OCI-LY7 (cell line): ENCODE results near the gene SERINC1. TPM values are rescaled to one million over a fixed set of nuclear protein-coding genes. Genes with fewer than 3 reads are reported as not detected.

Experiments
- BruUV-seq: library from RNA; stranded (reverse); fragments of 400-500 nt; replicated peaks from 2 replicates; lab custom pipeline; 2021; lab: Mats Ljungman, UMichigan
- CTCF ChIA-PET: fragments of 300-600 bp; sonication (Branson Sonifier 250); formaldehyde crosslinking; loops from one replicate; lab custom pipeline; 2022; ENCODE audit warnings: antibody characterized with exemption; ENCODE audit not compliant: unreplicated experiment; lab: Charles Lee
- POLR2A ChIA-PET: fragments of 300-600 bp; sonication (Branson Sonifier 250); formaldehyde crosslinking; loops from one replicate; lab custom pipeline; 2022; ENCODE audit warnings: antibody characterized with exemption; lab: Charles Lee
- DNase-seq: peaks from one replicate; pipeline ENCODE4 v3.0.0-alpha.2; 2015; ENCODE audit warnings: low spot score
- H2AFZ ChIP-seq: fragments of 200-600 bp; sonication (generic), shearing (Covaris generic); 2 replicates; pipeline ENCODE4 v1.6.1; 2014; ENCODE audit warnings: mild to moderate bottlenecking, antibody characterized with exemption, low read length, moderate library complexity
- H3K27ac ChIP-seq: fragments of 200-600 bp; sonication (generic); 2 replicates; pipeline ENCODE4 v1.5.1; 2014; ENCODE audit warnings: mixed run types, low read depth, mild to moderate bottlenecking, moderate library complexity, low read length, inconsistent platforms; ENCODE audit not compliant: poor library complexity, severe bottlenecking
- H3K36me3 ChIP-seq: fragments of 200-600 bp; sonication (generic); 2 replicates; pipeline ENCODE4 v1.6.1; 2014; ENCODE audit warnings: mild to moderate bottlenecking, antibody characterized with exemption, low read length, moderate library complexity, mixed read lengths; ENCODE audit not compliant: insufficient read depth
- H3K4me1 ChIP-seq: fragments of 200-600 bp; sonication (generic); 2 replicates; pipeline ENCODE4 v1.5.1; 2014; ENCODE audit warnings: mild to moderate bottlenecking, low read length; ENCODE audit not compliant: insufficient read depth, poor library complexity, severe bottlenecking
- H3K4me2 ChIP-seq: fragments of 200-600 bp; sonication (generic); 2 replicates; pipeline ENCODE4 v1.6.1; 2014; ENCODE audit warnings: mild to moderate bottlenecking, low read length
- H3K4me3 ChIP-seq: fragments of 200-600 bp; sonication (generic); 2 replicates; pipeline ENCODE4 v1.5.1; 2014; ENCODE audit warnings: mild to moderate bottlenecking, low read depth, low read length; ENCODE audit not compliant: poor library complexity, severe bottlenecking
- H3K79me2 ChIP-seq: fragments of 200-600 bp; sonication (generic); 2 replicates; pipeline ENCODE4 v1.6.1; 2016; ENCODE audit warnings: low read depth, mild to moderate bottlenecking, low read length, moderate library complexity, mixed read lengths; ENCODE audit not compliant: insufficient read depth
- H3K9me2 ChIP-seq: fragments of 200-600 bp; sonication (generic); 2 replicates; pipeline ENCODE4 v1.6.1; 2016; ENCODE audit warnings: mild to moderate bottlenecking, low read length, mixed read lengths; ENCODE audit not compliant: insufficient read depth
- H3K9me3 ChIP-seq: fragments of 200-600 bp; sonication (generic); 2 replicates; pipeline ENCODE4 v1.6.1; 2014; ENCODE audit warnings: mild to moderate bottlenecking, mixed run types, low read length, mixed read lengths
- H4K20me1 ChIP-seq: fragments of 200-600 bp; sonication (generic); 2 replicates; pipeline ENCODE4 v1.6.1; 2014; ENCODE audit warnings: mild to moderate bottlenecking, antibody characterized with exemption, low read length, moderate library complexity, mixed read lengths; ENCODE audit not compliant: insufficient read depth
- EZH2phosphoT487 ChIP-seq: fragments of 200-600 bp; sonication (generic); IDR thresholded peaks from 2 replicates; pipeline ENCODE4 v1.6.1; 2018; ENCODE audit warnings: low read depth, borderline replicate concordance, mild to moderate bottlenecking, mixed run types, antibody characterized with exemption, low read length, moderate library complexity, mixed read lengths
- intact Hi-C: fragments of 100-400 bp; cut with micrococcal nuclease; formaldehyde crosslinking; loops from one replicate; pipeline ENCODE4 v1.10.0; 2022; ENCODE audit not compliant: unreplicated experiment
- total RNA-seq, 2 experiments: library from RNA; depleted of rRNA in 1 of 2; stranded (reverse); fragments of >200 nt in 1 of 2; shearing (Covaris generic) in 1 of 2; gene quantifications; 2 replicates each; pipeline ENCODE4 v1.2.3, GENCODE V29; 2014 to 2022
- TF ChIP-seq, protein P1 (sequence below): fragments of 200-600 bp; sonication (generic); conservative IDR thresholded peaks from 2 replicates; pipeline ENCODE4 v1.5.1; 2014; ENCODE audit warnings: mild to moderate bottlenecking, antibody characterized with exemption, low read length, moderate library complexity, mixed read lengths

SERINC1 gene
- total RNA-seq, 2 experiments from 2014 or later, result 12.8 to 26.0 TPM

DNA sequence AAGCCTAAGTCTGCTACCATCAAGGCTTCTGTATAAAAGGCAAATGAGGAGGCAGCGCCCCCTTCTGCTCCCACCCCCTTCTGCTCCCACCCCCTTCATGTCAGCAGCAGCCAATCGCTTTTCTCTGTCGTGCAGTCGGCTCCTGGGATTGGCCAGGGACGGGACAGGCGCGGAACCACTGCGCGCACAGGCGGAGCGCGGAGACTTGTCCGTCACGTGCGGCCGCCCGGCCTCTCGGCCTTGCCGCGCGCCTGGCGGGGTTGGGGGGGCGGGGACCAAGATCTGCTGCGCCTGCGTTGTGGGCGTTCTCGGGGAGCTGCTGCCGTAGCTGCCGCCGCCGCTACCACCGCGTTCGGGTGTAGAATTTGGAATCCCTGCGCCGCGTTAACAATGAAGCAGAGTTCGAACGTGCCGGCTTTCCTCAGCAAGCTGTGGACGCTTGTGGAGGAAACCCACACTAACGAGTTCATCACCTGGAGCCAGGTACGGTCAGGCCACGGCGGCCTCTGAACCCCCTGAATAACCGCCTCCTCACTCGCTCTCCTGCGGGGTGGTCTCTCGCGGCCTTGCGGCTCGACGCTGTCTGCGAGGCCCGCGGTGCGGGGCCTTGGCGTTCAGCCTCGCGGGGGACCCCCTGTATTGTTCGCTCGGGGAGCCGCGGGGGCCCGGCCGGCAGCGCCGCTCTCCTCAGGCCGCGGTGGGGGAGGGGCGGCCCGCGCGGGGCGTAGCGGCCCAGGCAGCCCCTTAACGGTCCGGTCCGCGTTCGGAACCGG lies 72.1 kb downstream of the SERINC1 start, which contains the start of gene HSF2:
TSS of gene HSF2 (plus strand) at position 305 of the 773 bp plus-strand sequence. CDS start at position 391, 86 bp downstream.
- H4K20me1 ChIP-seq, result peaks cover 15% of the 10 kb centered on the region
- peaks cover 22% of the 10 kb centered on the region for H3K4me1 ChIP-seq
- intact Hi-C loops, result loop anchor here (1.0 kb wide), 1 partner anchor 72 kb away; the partner anchor contains the start of gene SERINC1
- POLR2A ChIA-PET, result interaction anchor here (0.6 to 1.5 kb wide), 2 partner anchors 17 to 352 kb away, joined by 3 to 5 read pairs; no protein-coding TSS in a partner anchor
- no peaks in the 10 kb centered on the region; the same call in 1 of the 2 replicates for H3K9me2 ChIP-seq
- H2AFZ ChIP-seq, result peak within 1 kb of the TSS; percentile 95
- peak within 1 kb of the TSS; percentile 99 for H3K4me2 ChIP-seq
- no peak for TF ChIP-seq EZH2phosphoT487
- TF ChIP-seq, protein P1, sequence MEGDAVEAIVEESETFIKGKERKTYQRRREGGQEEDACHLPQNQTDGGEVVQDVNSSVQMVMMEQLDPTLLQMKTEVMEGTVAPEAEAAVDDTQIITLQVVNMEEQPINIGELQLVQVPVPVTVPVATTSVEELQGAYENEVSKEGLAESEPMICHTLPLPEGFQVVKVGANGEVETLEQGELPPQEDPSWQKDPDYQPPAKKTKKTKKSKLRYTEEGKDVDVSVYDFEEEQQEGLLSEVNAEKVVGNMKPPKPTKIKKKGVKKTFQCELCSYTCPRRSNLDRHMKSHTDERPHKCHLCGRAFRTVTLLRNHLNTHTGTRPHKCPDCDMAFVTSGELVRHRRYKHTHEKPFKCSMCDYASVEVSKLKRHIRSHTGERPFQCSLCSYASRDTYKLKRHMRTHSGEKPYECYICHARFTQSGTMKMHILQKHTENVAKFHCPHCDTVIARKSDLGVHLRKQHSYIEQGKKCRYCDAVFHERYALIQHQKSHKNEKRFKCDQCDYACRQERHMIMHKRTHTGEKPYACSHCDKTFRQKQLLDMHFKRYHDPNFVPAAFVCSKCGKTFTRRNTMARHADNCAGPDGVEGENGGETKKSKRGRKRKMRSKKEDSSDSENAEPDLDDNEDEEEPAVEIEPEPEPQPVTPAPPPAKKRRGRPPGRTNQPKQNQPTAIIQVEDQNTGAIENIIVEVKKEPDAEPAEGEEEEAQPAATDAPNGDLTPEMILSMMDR, result 0 out of 2 replicates have a peak, but pooled peaks have one; percentile 16
- peak within 1 kb of the TSS; percentile 67 for H3K27ac ChIP-seq
- peaks cover 46% of the 10 kb centered on the region for H3K79me2 ChIP-seq
- H3K9me3 ChIP-seq, result no peaks in the 10 kb centered on the region; the same call in 1 of the 2 replicates
- H3K36me3 ChIP-seq, result 0 out of 2 replicates have a peak, but pooled peaks cover 14% of the 10 kb centered on the region
- DNase-seq, result peak; percentile 97
- H3K4me3 ChIP-seq, result peak within 1 kb of the TSS; percentile 100
- CTCF ChIA-PET, result no interaction called here
- BruUV-seq, result no TSS peak

DNA sequence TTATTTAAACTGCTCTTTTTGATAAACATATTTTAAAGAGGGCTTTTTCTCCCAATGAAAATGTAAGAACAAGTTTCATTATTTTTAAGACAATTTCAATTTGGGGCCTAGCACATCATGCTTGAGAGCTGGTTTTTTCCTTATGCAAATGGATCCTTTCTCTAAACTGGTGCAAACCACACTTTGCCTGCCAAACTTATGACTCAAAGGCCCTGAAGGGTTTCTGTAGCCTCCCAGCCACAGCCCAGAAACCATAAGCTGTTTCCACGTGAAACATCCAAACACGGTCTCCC lies 72.6 kb downstream of the SERINC1 start:
- Histone ChIP-seq H3K4me1 (peaks cover 22% of the 10 kb centered on the region), H3K4me2 (peak overlapping the region; percentile 82), H3K4me3 (peak overlapping the region; percentile 58), H3K79me2 (peaks cover 41% of the 10 kb centered on the region), H3K27ac (peak overlapping the region; percentile 38), H4K20me1 (peaks cover 15% of the 10 kb centered on the region), H3K9me2 (no peaks in the 10 kb centered on the region; the same call in 1 of the 2 replicates), H3K36me3 (0 out of 2 replicates have a peak, but pooled peaks cover 12% of the 10 kb centered on the region), H2AFZ (peak overlapping the region; percentile 95), H3K9me3 (no peaks in the 10 kb centered on the region; the same call in 1 of the 2 replicates)
- intact Hi-C loops, result loop anchor here (1.0 kb wide), 1 partner anchor 72 kb away; the partner anchor contains the start of gene SERINC1
- ChIA-PET POLR2A (interaction anchor here (0.6 to 1.5 kb wide), 2 partner anchors 18 to 352 kb away, joined by 3 to 5 read pairs; no protein-coding TSS in a partner anchor), CTCF (no interaction called here)
- DNase-seq, result no peak
- BruUV-seq, result no TSS peak
- TF ChIP-seq, protein P1, result no peak
- no peak for TF ChIP-seq EZH2phosphoT487
